Prostate gland (tissue), 2 donors: ENCODE data around the gene CDH13.

ENCODE experiments used
- POLR2A ChIP-seq: fragments of 450-650 bp; IDR thresholded peaks from one replicate; pipeline ENCODE4 v1.6.1; 2016; ENCODE audit warnings: antibody characterized with exemption, mild to moderate bottlenecking
- POLR2AphosphoS5 ChIP-seq: sonication (generic); formaldehyde crosslinking; IDR thresholded peaks from one replicate; pipeline ENCODE4 v1.6.1; 2017; ENCODE audit warnings: antibody characterized with exemption
- TF ChIP-seq, protein P1 (sequence below), 4 experiments: fragments of 200-600 bp in 2 of 4; fragments of 450-650 bp in 2 of 4; sonication (generic) in 2 of 4; IDR thresholded peaks; 1 replicate in 3 of 4; 2 replicates in 1 of 4; pipeline ENCODE4 v1.5.1; 2016 to 2019; ENCODE audit warnings: antibody characterized with exemption in 4 of 4, mild to moderate bottlenecking in 2 of 4, moderate library complexity in 2 of 4

DNA sequence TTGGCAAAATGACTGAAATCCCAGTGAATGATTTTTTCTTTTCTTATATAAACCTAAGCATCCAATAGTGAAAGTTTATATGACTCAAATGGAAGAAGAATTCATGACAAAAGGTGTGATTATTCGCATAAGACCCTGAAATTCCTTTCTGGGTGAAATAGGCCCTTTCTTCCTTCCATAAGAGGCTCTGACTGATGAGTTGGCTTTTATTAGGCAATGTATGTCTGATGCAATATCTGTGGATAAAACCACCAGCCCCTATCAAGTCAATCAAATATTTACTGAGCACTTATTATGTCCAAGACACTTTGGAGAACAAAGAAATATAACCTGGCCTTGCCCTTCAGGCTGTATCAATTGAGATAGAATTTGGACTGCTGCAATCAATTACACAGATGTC, 316.6 kb downstream of the CDH13 start:
- TF ChIP-seq POLR2AphosphoS5: no peak
- TF ChIP-seq POLR2A: no peak
- TF ChIP-seq, protein P1, sequence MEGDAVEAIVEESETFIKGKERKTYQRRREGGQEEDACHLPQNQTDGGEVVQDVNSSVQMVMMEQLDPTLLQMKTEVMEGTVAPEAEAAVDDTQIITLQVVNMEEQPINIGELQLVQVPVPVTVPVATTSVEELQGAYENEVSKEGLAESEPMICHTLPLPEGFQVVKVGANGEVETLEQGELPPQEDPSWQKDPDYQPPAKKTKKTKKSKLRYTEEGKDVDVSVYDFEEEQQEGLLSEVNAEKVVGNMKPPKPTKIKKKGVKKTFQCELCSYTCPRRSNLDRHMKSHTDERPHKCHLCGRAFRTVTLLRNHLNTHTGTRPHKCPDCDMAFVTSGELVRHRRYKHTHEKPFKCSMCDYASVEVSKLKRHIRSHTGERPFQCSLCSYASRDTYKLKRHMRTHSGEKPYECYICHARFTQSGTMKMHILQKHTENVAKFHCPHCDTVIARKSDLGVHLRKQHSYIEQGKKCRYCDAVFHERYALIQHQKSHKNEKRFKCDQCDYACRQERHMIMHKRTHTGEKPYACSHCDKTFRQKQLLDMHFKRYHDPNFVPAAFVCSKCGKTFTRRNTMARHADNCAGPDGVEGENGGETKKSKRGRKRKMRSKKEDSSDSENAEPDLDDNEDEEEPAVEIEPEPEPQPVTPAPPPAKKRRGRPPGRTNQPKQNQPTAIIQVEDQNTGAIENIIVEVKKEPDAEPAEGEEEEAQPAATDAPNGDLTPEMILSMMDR (IDR thresholded peaks at IDR 0.05): no peak
